T-cell (primary cell): ENCODE data around the gene NCSTN. TPM values are rescaled to one million over a fixed set of nuclear protein-coding genes. Genes with fewer than 3 reads are reported as not detected.

Source experiments
- ATAC-seq, 4 experiments: fragments of 200-7000 bp in 3 of 4; fragments of 150-1000 bp in 1 of 4; cut with Tn5 transposase; replicated peaks in 1 of 4; 1 replicate in 3 of 4; 2 replicates in 1 of 4; pipeline ENCODE4 v1.10.0; 2021; ENCODE audit warnings: moderate library complexity in 3 of 4, mild to moderate bottlenecking in 2 of 4, moderate number of reproducible peaks in 1 of 4
- CTCF ChIA-PET, 2 donors: fragments of 300-600 bp; sonication (Branson Sonifier 250); formaldehyde crosslinking; loops; one replicate each; lab custom pipeline; 2022; ENCODE audit warnings: antibody characterized with exemption in 2 of 2; lab: Charles Lee
- POLR2A ChIA-PET, 2 donors: fragments of 300-600 bp; sonication (Branson Sonifier 250); formaldehyde crosslinking; loops; one replicate each; lab custom pipeline; 2022; ENCODE audit warnings: antibody characterized with exemption in 2 of 2; lab: Charles Lee
- DNase-seq, 35 experiments: peaks; one replicate each; pipeline versions ENCODE4 v3.0.0 to v3.0.0-alpha.2; 2013 to 2023
- H3K27ac ChIP-seq: one replicate; pipeline ENCODE4 v1.5.1; 2013; ENCODE audit warnings: low read length
- H3K27me3 ChIP-seq, 2 experiments: replicated peaks in 1 of 2; 1 replicate in 1 of 2; 2 replicates in 1 of 2; pipeline versions ENCODE4 v1.6.1 to v1.7.0; 2013; ENCODE audit warnings: low read length in 1 of 2, mixed read lengths in 1 of 2; ENCODE audit not compliant: control insufficient read depth in 2 of 2, insufficient read depth in 2 of 2; ENCODE audit errors: extremely low read depth in 1 of 2
- H3K36me3 ChIP-seq, 2 donors: 1 replicate in 1 of 2; 2 replicates in 1 of 2; pipeline versions ENCODE4 v1.6.1 to v1.7.0; 2013; ENCODE audit warnings: low read length in 1 of 2; ENCODE audit not compliant: control insufficient read depth in 2 of 2, insufficient read depth in 1 of 2; ENCODE audit errors: extremely low read depth in 1 of 2
- H3K4me1 ChIP-seq, 2 experiments: 1 replicate in 1 of 2; 2 replicates in 1 of 2; pipeline versions ENCODE4 v1.6.1 to v1.7.0; 2013; ENCODE audit warnings: low read length in 2 of 2, mixed read lengths in 1 of 2; ENCODE audit not compliant: insufficient read depth in 2 of 2, control insufficient read depth in 1 of 2; ENCODE audit errors: extremely low read depth in 1 of 2
- H3K4me3 ChIP-seq, 2 donors: 1 replicate in 1 of 2; 2 replicates in 1 of 2; pipeline versions ENCODE4 v1.5.1 to v1.7.0; 2013; ENCODE audit warnings: mild to moderate bottlenecking in 2 of 2, low read length in 1 of 2, moderate library complexity in 1 of 2; ENCODE audit not compliant: control insufficient read depth in 1 of 2; ENCODE audit errors: extremely low read depth in 1 of 2
- H3K9me3 ChIP-seq: 2 replicates; pipeline ENCODE4 v1.7.0; 2013
- H3K27ac Mint-ChIP-seq, 2 donors: one replicate each; pipeline ENCODE4 v1.8.0; 2020 to 2021; ENCODE audit warnings: mild to moderate bottlenecking in 2 of 2, mixed read lengths in 2 of 2
- H3K27me3 Mint-ChIP-seq, 2 donors: one replicate each; pipeline ENCODE4 v1.8.0; 2021 to 2022; ENCODE audit warnings: mixed read lengths in 2 of 2
- H3K36me3 Mint-ChIP-seq: one replicate; pipeline ENCODE4 v1.8.0; 2021; ENCODE audit warnings: mixed read lengths
- H3K4me1 Mint-ChIP-seq, 3 donors: one replicate each; pipeline ENCODE4 v1.8.0; 2020 to 2022; ENCODE audit warnings: mixed read lengths in 3 of 3, mild to moderate bottlenecking in 1 of 3
- H3K4me3 Mint-ChIP-seq, 3 donors: one replicate each; pipeline ENCODE4 v1.8.0; 2020 to 2022; ENCODE audit warnings: mild to moderate bottlenecking in 3 of 3, mixed read lengths in 3 of 3, moderate library complexity in 3 of 3
- H3K9me3 Mint-ChIP-seq, 3 donors: one replicate each; pipeline ENCODE4 v1.8.0; 2020 to 2022; ENCODE audit warnings: mixed read lengths in 3 of 3
- WGBS: methylation state at CpG from one replicate; pipeline ENCODE4 v1.1.5; 2013; ENCODE audit warnings: missing lambda C conversion rate; ENCODE audit not compliant: insufficient coverage; 5-methylcytosine and 5-hydroxymethylcytosine counted together
- total RNA-seq, 35 experiments: library from RNA in 6 of 35; stranded (reverse) in 6 of 35; fragments of 120-200 nt in 1 of 35; gene quantifications; one replicate each; pipeline versions ENCODE4 v1.2.1 to v1.2.4 and lab custom pipeline; 2013 to 2026

NCSTN gene
- total RNA-seq, 5 donors from 2014 or later (not counting 1 experiment from before 2014, with no cell fraction given) = 62.2 to 78.9 (median 71.8) TPM

DNA sequence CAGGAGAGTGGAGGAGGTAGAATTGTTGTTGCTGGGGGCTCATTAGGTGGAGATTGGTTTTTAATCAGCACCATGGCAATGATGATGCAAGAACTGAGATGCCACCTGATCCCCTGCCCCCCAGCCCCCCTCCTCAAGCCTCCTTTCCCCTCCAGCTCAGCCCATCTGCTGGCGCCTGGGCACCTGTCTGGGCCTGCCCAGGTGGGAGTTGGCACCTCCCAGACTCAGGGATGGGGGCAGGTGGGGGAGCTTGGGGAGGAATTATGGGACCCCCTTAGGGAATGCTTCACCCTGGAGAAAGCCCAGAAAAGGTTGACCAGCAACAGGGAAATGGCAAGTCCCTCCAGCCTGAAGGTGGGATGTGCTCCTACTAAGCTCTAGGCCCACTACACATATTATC, 22.1 kb downstream of the NCSTN start:
- Mint-ChIP-seq H3K27ac (no peak overlapping the region), H3K9me3 (no peaks in the 10 kb centered on the region), H3K4me3 (no peak overlapping the region), H3K4me1 (peaks cover 0 to 6% (median 3%) of the 10 kb centered on the region in 3 donors), H3K36me3 (peaks cover 8% of the 10 kb centered on the region), H3K27me3 (no peaks in the 10 kb centered on the region)
- Histone ChIP-seq H3K36me3 (peaks cover 3 to 9% of the 10 kb centered on the region in 2 donors), H3K27me3 (no peaks in the 10 kb centered on the region), H3K27ac (no peak overlapping the region), H3K4me1 (no peaks in the 10 kb centered on the region), H3K4me3 (no peak overlapping the region), H3K9me3 (no peaks in the 10 kb centered on the region)
- no peak for DNase-seq
- ChIA-PET POLR2A (no interaction called here), CTCF (no interaction called here)
- no CpG with 5 or more reads among the region's 1 CpG for WGBS
- no peak for ATAC-seq

DNA sequence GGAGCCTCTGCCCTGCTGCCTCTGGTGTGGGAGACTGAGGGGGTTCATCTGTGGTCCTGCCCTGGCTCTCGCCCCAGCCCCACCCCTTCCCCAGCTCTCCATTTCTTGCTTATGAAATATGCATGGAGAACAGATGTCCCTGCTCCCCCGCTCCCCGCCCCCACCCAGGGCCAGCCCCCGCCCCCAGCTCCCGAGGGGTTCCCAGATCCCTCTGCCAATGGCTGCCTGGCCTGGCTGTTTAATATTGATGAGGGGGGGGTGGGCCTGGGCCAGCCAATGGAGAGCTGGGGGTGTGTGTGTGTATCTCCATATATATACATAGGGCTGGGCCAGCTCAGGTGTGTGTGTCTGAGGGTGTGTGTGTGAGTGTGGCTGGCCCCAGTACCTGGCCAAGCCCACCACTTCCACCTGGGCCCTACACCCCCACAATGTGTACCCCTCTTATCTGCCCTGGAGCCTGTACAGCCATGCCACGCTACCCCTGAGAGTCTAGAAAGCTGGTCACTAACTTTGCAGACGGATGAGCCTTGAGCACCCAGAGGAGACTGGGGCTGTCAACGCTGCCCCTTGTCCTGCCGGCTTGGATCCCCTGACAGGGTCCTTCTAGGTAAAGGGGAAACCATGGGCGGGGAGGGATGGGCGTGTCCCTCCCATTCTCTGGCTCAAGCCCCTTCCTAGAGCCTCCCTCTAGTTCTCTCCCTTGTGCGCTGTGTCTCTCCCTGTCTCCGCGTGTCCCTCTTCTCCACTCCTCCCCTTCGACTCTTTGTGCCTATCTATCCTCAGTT, 23.7 kb downstream of the NCSTN start, which contains the start of gene NHLH1:
Gene NHLH1 (plus strand): TSS at position 341 of the 785 bp plus-strand sequence. CDS start 3,661 bp downstream, outside the sequence.
- H3K4me3 Mint-ChIP-seq = no peak within 1 kb of the TSS
- no peak within 1 kb of the TSS for H3K27ac ChIP-seq
- H3K27me3 ChIP-seq = no peaks in the 10 kb centered on the region
- peaks cover 0 to 6% (median 3%) of the 10 kb centered on the region in 3 donors for H3K4me1 Mint-ChIP-seq
- no peaks in the 10 kb centered on the region for H3K9me3 Mint-ChIP-seq
- H3K4me1 ChIP-seq = no peaks in the 10 kb centered on the region
- no peaks in the 10 kb centered on the region for H3K36me3 Mint-ChIP-seq
- no peak within 1 kb of the TSS for H3K4me3 ChIP-seq
- ChIA-PET CTCF (interaction anchor here in 1 of 2 donors (0.7 kb wide), 2 partner anchors 90 to 266 kb away, joined by 3 to 7 read pairs; no protein-coding TSS in a partner anchor), POLR2A (no interaction called here)
- no peak within 1 kb of the TSS for H3K27ac Mint-ChIP-seq
- WGBS = 89% methylated on average over 4 of the region's 15 CpGs
- H3K36me3 ChIP-seq = no peaks in the 10 kb centered on the region
- H3K9me3 ChIP-seq = no peaks in the 10 kb centered on the region
- no peaks in the 10 kb centered on the region for H3K27me3 Mint-ChIP-seq
- DNase-seq = no peak
- no peak for ATAC-seq

DNA sequence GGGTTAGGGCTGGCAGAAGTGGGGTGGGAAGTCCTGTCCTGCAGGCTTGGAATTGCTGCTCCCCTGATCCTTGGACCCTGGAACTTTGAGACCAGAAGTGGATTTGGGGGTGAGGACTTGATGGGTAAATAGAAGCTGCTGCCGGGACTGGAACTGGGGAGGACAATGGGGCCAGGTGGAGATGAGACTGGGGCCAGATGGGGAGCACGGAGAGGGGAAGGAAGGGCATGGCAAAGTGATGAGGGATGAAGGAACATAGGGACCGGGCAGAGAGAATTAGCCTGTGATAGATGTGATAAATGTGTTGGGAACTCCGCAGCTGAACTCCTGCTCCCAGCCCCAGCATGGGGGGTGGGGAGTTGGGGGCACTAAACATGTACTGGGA, 24.3 kb downstream of the NCSTN start:
- H3K27me3 Mint-ChIP-seq = no peaks in the 10 kb centered on the region
- H3K36me3 Mint-ChIP-seq = no peaks in the 10 kb centered on the region

DNA sequence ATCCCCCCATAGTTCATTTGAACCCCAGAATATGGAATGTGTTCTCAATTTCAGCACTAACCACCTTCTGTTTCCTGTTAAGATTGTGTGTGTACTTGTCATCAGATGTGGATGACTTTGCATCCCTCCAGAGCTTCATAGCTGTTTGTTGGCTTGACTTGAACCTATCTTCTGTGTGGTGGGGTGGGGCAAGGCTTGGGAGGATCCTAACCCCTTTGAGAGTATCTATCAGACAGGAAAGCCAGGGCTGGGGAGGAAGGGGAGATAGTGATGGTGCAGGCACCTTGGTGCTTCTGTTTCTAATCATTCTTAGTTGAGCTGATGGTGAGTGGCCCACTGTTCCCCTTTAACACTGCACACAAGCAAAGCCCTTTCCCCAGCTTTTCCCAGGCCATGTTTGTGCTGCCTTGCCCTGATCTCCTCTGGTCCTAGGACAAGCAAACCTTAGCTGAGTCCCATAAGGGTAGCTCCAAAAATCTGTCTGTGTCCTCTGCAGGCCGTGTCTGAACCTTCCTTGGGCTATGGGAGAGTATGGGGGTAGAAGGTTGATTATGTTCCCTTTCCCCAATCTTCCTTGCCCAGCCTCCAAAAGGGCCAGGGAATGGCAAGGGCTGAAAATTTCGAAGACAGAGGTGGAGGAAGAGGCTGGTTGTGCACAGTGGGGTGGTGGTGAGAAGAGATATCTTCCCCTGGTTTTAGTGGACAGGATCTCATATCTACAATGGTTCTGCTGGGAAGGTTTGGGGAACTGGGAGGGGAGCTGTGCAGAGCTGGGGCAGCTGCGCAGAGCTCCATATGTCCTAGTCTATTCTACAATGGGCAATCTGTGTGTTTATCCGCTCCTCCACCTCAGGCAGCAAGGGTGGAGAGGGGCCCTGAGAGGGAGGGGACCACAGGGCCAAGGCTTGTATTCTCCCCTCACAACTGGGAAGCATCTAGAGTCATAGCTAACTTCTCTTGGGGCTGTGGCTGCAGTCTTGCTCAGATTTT, 25.0 kb downstream of the NCSTN start:
- Histone ChIP-seq H3K4me3 (no peak overlapping the region), H3K27ac (no peak overlapping the region), H3K27me3 (no peaks in the 10 kb centered on the region), H3K36me3 (no peaks in the 10 kb centered on the region), H3K4me1 (no peaks in the 10 kb centered on the region), H3K9me3 (no peaks in the 10 kb centered on the region)
- ChIA-PET POLR2A (no interaction called here), CTCF (interaction anchor here in 1 of 2 donors (0.9 to 1.1 kb wide), 2 partner anchors 14 to 77 kb away, joined by 3 read pairs; no protein-coding TSS in a partner anchor)
- no peak for DNase-seq
- Mint-ChIP-seq H3K9me3 (no peaks in the 10 kb centered on the region), H3K27ac (no peak overlapping the region), H3K4me1 (peaks cover 0 to 6% (median 1%) of the 10 kb centered on the region in 3 donors), H3K27me3 (no peaks in the 10 kb centered on the region), H3K36me3 (no peaks in the 10 kb centered on the region), H3K4me3 (no peak overlapping the region)
- WGBS = 100% methylated on average over 1 of the region's 4 CpGs
- ATAC-seq = no peak

More for the DNA sequence above, 24.3 kb downstream of the NCSTN start:
- no peaks in the 10 kb centered on the region for H3K36me3 ChIP-seq
- Mint-ChIP-seq H3K4me1 (peaks cover 0 to 6% (median 3%) of the 10 kb centered on the region in 3 donors), H3K4me3 (no peak overlapping the region), H3K27ac (no peak overlapping the region), H3K9me3 (no peaks in the 10 kb centered on the region)
- no peak overlapping the region for H3K4me3 ChIP-seq
- DNase-seq = no peak
- CTCF ChIA-PET = interaction anchor here in 1 of 2 donors (0.9 to 1.1 kb wide), 2 partner anchors 13 to 76 kb away, joined by 3 read pairs; no protein-coding TSS in a partner anchor
- H3K4me1 ChIP-seq = no peaks in the 10 kb centered on the region
- ATAC-seq = no peak
- H3K27me3 ChIP-seq = no peaks in the 10 kb centered on the region
- 60% methylated on average over 2 of the region's 4 CpGs for WGBS
- H3K27ac ChIP-seq = no peak overlapping the region
- no peaks in the 10 kb centered on the region for H3K9me3 ChIP-seq
- POLR2A ChIA-PET = no interaction called here

DNA sequence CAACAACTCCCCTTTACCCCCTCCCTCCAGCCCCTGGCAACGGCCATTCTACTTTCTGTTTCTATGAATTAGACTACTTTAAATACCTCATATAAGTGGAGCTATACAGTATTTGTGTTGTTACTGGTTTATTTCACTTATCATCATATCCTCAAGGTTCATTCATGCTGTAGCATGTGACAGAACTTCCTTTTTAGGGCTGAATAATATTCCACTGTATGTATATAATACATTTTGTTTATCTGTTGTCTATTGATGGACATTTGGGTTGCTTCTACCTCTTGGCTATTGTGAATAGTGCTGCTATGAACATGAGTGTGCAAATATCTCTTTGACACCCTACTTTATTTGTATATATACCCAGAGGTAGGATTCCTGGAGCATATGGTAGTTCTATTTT, 25.9 kb downstream of the NCSTN start:
- CTCF ChIA-PET = no interaction called here
- POLR2A ChIA-PET = no interaction called here

More for the DNA sequence above, 25.9 kb downstream of the NCSTN start:
- Mint-ChIP-seq H3K36me3 (no peaks in the 10 kb centered on the region), H3K4me3 (no peak overlapping the region), H3K27me3 (no peaks in the 10 kb centered on the region), H3K4me1 (no peaks in the 10 kb centered on the region), H3K9me3 (no peaks in the 10 kb centered on the region), H3K27ac (no peak overlapping the region)
- Histone ChIP-seq H3K4me1 (no peaks in the 10 kb centered on the region), H3K36me3 (no peaks in the 10 kb centered on the region), H3K4me3 (no peak overlapping the region), H3K9me3 (no peaks in the 10 kb centered on the region), H3K27me3 (no peaks in the 10 kb centered on the region), H3K27ac (no peak overlapping the region)
- ATAC-seq (no peak), DNase-seq (no peak)
- no CpG with 5 or more reads among the region's 1 CpG for WGBS
